CD4-positive, alpha-beta T cell treated with Interleukin-15 for 4 hours (primary cell): ENCODE measurements around the gene RAPGEF2.
"Not testable (repeated sequence)": the region's sequence is repeated elsewhere in the genome, so short reads cannot be mapped to it uniquely, and the experiment has no call there.

ENCODE experiments used
- DNase-seq: peaks from one replicate; pipeline ENCODE4 v3.0.0-alpha.2; 2020; ENCODE audit warnings: low spot score

The RAPGEF2 gene

DNA sequence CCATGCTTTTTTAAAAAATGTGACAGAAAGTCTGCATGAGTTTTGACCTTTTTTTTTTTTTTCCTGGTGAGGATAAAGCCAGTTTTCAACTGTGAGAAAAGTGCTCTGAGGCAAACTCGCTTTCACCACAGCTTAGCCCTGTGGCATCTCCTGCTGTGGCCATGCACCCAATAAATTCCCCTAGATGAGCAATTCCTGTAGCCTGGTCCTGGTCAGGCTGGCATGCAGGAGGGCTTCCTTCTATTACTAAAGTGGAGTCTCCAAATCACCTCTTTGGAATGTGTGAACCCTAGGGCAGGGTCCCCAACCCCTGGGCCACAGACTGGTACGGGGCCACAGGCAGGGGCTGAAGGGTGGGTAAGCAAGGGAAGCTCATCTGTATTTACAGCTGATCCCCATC is 265.4 kb downstream of the RAPGEF2 start:
- DNase-seq: no peak

DNA sequence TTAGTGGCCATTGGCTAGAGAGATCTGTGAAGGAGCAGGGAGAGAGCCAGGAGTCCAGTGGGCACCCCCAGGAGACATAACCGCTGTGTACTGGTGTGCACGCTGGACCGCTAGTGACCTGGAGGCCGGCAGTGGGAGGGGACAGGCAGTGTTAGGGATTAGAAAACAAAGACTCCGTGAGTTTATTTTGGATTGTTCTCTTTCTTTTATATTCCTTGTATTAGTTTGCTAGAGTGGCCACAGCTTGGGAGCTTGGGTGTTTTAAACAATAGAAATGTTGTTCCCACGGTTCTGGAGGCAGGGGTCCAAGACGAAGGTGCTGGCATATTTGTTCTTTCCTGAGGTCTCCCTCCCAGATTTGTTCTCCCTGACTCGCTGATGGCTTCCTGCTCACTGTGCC is 266.4 kb downstream of the RAPGEF2 start:
- DNase-seq: no peak

DNA sequence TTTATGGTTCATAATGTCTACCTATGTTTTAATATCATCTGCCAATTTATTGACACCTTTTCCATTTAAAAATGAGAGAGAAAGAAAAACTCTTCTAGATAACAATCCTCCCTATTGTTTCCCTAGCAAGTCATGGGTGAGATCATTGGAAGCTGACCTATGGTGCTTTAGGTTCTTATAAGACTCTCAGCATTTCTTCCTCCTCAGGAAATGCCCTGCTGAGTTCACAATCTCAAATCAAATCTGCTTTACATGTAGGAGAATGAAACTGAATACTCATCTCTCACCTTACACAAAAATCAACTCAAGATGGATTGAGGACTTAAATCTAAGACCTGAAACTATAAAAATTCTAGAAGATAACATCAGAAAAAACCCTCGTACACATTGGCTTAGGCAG is 267.4 kb downstream of the RAPGEF2 start:
- no peak for DNase-seq

DNA sequence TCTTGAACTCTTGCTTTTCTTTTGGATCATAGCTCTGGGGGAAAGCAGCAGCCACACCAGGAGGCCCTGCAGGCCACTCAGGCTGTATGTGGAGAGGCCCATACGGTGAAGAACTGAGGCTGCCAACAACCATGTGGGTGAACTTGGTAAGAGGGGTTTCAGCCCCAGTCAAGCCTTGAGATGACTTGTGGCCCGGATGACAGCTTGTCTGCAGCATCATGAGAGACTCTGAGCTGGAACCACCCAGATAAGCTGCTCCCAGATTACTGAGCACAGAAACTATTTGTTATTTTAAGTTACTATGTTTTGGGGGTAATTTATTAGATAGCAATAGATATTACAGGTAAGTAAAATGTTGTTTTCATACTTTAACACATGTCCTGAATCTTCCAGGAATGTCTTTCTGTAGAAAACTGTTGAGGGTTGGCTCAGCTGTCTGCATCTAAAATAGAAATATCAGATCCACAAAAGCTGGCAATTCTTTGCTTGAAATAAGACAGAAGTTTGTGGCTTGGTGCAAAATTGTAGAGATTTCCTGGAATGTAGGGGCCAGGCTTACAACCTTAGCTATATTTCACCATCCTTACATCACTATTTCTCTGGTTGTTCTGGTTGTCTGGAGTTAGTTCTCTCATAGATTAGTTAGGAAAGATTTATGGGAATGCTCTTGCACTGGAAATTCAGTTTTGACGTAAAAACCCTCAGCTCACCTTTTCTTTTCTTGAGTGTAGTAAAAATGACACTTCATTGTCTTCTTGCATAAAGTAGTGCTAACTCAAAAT is 272.1 kb downstream of the RAPGEF2 start:
- DNase-seq: no peak

GRCh38 chr4:159376289-159376688 is 273.4 kb downstream of the RAPGEF2 start:
- DNase-seq: no peak

GRCh38 chr4:159378056-159378616 is 275.3 kb downstream of the RAPGEF2 start:
- DNase-seq: no peak

- not testable (repeated sequence) for DNase-seq
Observed at GRCh38 chr4:159379064-159379463, 276.2 kb downstream of the RAPGEF2 start.

DNA sequence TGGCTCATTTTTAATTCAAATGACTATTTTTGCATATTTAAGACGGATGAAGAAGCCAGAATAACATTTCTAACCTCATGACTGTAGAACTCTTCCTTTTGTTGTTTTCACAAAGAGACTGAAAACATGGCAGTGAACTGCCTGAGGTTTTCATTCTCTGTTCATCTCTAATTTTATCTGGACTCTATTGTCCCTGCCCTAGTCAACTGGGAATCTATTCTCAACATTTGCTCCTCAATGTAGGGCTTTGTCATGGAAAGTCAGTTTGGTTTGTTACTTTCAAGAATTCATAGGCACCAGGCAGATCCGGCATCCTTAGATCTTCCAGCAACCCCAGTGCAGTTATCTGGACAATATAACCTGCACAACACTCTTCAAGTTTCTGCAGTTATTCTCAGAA is 277.0 kb downstream of the RAPGEF2 start:
- no peak for DNase-seq

GRCh38 chr4:159382856-159383561 is 280.1 kb downstream of the RAPGEF2 start:
- DNase-seq: no peak

GRCh38 chr4:159383562-159383931 is 280.7 kb downstream of the RAPGEF2 start:
- no peak for DNase-seq

DNA sequence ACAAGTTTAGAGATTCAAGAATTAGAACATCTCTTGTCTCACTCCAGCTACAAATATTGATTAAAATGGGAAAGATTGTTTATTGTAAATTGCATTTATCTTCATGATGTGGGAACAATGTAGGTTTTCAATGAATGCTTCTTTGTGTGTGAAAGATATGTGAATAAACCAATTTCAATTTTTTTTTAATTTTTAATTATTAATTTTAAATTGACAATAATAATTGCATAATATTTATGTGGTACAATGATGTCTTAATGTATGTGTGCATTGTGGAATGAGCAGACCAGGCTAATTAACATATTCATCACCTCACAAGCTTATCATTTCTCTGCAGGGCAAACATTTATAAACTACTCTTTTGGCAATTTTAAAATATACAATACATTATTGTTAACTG is 281.1 kb downstream of the RAPGEF2 start:
- no peak for DNase-seq

GRCh38 chr4:159384632-159385031 is 281.8 kb downstream of the RAPGEF2 start:
- DNase-seq: no peak

DNA sequence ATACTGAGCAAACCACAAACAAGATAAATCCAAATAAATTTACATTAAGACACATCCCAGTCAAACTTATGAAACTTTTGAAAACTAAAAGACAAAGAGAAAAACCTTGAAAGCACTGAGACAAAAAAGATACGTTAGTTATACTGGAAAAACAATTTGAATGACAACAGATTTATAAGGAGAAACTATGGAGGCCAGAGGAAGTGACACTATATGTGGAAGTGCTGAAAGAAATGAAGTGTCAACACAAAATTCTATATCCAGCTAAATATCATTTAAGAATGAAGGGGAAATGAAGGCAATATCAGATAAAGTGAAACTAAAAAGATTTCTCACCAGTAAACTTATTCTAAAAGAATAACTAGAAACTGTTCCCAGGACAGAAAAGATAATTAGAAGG is 283.7 kb downstream of the RAPGEF2 start:
- no peak for DNase-seq

DNA sequence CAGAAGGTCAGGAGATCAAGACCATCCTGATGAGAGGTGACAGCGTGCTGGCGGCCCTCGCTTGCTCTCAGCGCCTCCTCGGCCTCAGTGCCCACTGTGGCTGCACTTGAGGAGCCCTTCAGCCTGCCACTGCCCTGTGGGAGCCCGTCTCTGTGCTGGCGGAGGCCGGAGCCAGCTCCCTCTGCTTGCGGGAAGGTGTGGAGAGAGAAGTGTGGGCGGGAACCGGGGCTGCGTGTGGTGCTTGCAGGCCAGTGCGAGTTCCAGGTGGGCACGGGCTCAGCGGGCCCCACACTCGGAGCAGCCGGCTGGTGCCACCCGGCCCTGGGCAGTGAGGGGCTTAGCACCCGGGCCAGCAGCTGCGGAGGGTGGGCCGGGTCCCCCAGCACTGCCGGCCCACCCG is 286.9 kb downstream of the RAPGEF2 start:
- no peak for DNase-seq

DNA sequence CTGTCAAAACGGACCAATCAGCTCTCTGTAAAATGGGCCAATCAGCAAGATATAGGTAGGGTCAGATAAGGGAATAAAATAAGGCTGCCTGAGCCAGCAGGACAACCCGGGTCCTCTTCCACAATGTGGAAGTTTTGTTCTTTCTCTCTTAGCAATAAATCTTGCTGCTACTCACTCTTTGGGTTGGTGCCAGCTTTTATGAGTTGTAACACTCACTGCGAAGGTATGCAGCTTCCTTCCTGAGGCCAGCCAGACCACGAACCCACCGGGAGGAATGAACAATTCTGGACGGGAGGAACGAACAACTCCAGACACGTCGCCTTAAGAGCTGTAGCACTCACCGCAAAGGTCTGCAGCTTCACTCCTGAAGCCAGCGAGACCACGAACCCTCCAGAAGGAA is 287.8 kb downstream of the RAPGEF2 start:
- DNase-seq: no peak

DNA sequence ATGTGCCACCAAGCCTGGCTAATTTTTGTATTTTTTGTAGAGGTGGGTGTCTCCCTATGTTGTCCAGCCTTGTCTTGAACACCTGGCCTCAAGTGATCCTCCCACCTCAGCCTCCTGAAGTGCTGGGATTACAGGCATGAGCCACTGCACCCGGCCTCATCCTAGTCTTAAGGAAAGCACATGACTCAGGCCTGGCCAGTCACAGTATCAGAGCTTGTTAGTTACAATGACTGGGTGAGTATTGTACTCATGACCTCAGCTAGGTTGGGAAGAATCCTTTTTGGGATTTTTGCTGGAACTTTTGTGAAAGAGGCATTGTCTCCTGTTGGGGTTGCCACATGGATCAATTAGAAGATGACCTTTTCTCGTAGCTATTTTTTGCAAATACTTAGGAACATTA is 292.8 kb downstream of the RAPGEF2 start:
- no peak for DNase-seq

GRCh38 chr4:159396151-159396550 is 293.3 kb downstream of the RAPGEF2 start:
- no peak for DNase-seq

GRCh38 chr4:159398236-159398638 is 295.4 kb downstream of the RAPGEF2 start:
- DNase-seq: no peak

GRCh38 chr4:159400558-159401225 is 297.8 kb downstream of the RAPGEF2 start:
- DNase-seq: no peak

GRCh38 chr4:159401226-159401712 is 298.4 kb downstream of the RAPGEF2 start:
- DNase-seq: no peak

DNA sequence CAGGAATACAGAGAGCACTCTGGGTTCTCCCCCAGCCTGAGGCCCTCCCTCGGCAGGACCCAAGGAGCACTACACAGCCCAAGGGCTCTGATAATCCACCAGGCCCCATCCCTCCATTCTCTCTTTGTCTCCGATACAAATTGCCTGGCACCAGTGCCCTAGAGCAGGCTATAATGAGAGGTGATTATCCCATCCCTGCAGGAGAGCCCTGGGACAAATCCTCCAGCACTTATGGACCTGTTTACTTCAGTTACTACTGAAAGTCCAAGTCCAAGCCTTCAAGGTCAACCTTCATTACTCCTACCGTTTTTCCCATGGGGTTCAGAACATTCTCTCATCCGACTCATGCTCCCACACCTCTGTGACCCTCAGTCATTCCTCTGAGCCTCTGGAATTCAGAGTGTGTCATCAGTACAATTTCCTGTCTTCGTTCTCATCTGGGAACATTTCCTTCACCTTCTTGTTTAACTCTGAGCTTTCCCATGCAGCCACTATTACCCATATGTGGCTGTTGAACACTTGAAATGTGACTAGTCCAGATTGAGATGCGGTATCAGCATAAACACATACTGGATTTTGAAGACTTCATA is 299.0 kb downstream of the RAPGEF2 start:
- no peak for DNase-seq
